ENCODE results near the gene TRHDE.

TRHDE gene

DNA sequence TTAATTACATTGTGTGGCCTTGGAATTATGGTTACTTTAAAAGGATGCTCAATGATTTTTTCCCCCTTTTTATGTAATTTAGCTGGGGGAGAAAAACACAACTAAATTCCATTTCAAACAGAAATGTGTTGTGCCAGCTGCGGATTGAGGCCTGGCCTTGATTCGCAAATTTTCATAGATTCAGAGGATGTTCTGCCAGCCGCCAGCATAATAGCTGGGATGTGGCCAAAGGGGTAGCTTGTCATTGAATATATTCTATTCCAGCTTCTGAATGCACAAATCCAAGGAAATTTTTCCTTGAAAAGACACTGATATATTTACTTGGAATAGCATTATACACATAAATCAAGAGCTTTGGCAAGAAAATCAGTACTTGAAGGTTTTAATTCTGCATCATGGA, 43.7 kb downstream of the TRHDE start:
- no peak for DNase-seq (ENCODE audit: low read depth)

DNA sequence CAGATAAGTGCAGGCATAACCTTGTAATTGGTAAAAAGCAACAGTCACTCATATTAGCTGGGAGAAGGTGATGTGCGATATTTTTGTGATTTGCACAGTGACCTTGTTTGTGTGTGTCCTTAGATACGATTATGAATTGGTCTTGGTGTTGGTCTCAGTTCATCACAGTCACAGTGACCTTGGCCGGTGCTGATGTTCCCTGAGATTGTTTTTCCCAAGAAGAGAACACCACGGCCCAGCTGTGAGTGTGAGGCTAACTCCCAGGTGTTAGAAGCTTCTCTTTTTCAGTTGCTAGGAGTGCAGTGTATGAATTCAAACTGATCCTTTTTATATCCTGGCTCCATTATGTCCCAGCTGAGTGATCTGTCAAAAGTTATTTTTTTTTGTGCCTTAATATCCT, 46.2 kb downstream of the TRHDE start:
- DNase-seq (ENCODE audit: low read depth), result no peak

DNA sequence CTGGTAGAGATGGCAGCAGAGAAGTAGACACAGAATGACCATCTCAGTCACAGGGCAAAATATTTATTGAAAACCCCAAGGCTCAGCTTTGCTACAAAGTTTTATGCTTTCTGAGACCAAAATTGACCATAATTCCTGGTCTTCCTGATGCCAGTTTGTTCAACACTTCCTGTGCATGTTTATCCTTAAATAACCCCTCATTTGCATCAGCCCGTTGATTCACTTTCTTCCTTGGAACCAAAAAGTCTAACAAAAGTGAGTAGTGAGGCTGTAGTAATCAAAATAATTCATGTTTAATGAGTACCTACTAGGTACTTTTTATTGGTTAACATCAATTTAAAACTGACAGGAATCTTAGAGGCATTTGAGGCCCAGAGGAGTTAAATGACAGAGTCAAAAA, 51.7 kb downstream of the TRHDE start:
- no peak for DNase-seq (ENCODE audit: low read depth)

DNA sequence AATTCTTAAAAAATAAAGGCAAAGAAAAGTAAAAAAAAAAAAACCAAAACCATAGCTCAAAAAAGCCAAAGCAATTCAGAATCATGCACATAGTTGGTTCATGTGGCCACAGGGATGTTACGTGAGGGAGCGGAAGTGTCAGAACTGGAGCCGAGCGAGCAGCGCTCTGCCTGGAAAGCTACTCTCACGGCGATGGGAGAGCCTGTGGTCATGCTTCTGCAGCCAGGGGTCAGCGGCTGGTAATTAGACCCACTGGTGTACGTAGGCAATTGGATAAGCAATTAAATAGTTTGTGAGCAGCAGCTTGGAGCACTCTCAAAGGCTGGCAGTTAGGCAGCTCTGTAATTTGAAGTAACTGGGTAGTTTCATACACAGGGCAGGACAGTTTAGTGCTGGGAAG, 58.1 kb downstream of the TRHDE start:
- no peak for DNase-seq (ENCODE audit: low read depth)

DNA sequence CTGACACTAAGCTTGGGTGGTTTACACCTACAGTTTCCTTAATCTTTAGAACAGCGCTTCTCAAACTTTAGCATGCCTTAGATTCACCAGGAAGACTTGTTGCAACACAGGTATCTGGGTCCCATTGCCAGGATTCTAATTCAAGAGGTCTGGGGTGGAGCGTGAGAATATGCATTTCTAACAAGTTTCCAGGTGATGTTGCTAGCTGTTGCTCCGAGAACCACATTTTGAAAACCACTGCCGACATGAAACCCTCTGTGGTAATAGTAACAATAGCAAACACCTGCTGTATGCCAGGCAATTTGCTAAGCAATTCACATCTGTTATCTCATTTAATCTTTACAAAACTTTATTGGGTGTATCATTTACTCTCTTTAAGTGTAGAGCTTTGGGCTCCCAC, 58.6 kb downstream of the TRHDE start:
- no peak for DNase-seq (ENCODE audit: low read depth)

DNA sequence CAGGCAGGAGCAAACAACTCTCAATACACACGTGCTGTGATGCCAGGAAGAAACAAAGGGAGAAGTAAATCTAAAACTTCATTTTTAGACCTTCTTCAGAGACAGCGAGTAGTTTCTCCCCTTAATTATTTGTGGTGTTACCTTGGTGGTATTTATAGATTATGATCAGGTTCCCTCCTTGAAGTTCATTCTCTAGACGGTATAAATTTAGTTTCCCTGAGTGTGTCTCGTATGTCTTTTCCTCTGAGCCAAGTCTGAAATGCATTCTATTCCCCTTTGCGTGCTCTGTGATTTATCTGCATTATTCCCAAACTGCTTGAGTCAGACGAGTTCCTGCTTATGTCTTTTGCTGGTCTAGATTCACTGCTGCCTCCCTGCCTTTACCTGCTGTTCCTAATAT, 65.2 kb downstream of the TRHDE start:
- no peak for DNase-seq (ENCODE audit: low read depth)

DNA sequence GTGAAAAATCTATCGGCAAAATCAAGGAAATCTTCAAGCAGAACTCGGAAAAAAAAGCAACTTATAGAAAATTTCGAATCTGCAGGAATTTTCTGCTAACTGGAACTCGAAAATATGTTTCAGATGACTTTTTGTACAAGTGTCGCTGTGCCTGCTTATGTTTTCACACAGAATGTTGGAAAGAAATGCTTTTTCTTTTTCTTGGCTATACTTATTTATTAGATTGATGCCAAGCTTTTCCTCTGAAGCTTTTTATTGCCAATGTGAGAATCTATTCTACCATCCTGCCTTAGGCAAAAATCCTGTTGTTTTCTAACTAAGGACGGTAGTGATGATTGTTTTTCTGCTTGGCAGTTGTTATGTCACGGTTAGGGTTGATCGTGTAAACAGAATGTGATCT, 65.8 kb downstream of the TRHDE start:
- no peak for DNase-seq (ENCODE audit: low read depth)

DNA sequence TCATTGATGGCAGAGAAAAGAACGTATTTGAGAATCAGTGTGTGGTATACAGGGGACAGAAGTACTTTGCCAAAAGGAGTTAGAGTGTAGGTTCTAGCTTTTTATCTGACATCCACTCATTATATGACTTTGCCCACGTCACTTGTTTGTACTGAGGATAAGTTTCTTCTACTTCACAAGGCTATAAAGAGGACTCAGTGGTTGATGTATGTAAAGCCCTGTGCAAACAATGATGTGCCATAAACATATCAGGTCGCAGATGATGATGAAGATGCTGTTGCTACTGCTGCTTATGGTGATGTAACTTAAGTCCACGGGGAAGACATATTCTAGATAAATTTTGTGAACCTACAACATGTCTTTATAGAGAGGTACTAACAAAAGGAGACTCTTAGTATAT, 66.3 kb downstream of the TRHDE start:
- no peak for DNase-seq (ENCODE audit: low read depth)

DNA sequence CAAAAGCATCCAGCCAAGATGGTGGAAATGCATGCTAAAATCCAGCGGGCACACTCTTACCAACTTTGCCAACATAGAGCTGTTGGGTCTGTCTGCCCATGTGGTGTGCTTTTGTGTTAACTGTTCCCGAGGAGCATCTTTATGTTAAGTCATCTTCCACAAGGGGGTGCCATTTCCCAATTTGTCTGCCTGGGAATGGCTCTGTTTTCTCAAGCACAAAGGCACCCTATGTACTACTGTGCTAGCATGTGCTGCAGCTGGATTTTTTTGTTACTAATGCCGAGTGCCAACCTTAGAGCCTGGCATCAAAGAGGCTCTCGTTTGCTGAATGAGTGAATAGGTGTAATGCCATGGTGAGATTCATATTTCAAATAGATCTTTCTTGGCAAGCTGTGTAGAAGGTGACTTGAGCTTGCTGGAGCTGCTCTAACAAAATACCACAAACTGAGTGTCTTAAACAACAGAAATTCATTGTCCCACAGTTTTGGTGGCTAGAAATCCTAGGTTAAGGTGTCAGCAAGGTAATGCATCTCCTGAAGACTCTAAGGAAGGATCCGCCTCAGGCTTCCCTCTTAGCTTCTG, 74.3 kb downstream of the TRHDE start:
- no peak for DNase-seq (ENCODE audit: low read depth)

DNA sequence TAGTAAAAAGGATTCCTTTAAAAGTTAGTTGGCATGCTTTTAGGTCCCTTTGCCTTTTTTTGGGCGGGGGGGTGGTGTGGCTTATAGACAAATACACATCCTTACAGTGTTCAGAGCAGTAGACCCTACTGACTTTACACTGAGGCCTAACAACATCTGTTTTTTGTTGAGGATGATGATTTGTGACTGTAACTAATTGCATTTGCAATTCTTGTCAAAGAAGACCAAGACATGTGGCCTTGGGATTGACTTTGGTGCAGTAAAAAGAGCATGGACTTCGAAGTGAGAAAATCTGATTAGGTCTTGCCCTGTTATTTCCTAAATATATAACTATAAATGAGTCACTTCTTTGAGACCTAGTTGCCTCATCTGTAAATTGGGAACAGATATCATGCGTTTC, 77.3 kb downstream of the TRHDE start:
- DNase-seq (ENCODE audit: low read depth), result no peak

DNA sequence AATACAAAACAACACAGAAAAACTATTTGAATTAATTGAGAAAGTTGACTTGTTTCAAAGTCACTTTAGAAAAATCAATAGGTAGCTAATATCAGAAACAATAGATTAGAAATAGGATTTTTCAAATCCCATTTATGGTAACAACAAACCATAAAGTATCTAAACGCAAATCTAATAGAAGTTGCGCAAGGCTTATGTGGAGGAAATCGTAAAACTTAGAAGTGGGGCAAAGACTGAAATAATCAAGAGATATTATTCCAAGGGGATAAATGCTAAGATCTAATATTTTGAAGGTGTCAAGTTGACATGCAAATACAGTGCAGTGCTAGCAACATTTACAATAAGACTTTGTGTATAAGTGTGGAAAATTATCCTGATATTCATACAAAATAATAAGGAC, 87.2 kb downstream of the TRHDE start:
- DNase-seq (ENCODE audit: low read depth), result no peak

DNA sequence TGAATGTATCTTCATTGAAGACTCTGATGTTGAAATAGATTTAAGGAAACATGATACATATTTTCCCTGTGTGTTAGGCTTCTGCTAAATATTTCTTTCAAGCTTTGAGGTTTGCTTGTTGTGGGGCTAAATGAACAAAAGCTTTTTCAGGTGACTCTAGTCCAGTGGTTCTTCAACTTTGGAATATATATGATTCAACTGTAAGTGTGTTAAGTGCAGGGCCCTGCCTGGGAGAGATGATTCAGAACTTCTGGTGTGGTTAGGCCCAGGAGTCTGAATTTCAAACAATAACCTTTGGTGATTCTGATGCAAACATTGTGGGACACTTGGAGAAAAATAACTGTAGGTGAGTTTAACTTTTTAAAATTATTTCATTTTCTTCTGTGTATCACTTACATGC, 93.0 kb downstream of the TRHDE start:
- no peak for DNase-seq (ENCODE audit: low read depth)

DNA sequence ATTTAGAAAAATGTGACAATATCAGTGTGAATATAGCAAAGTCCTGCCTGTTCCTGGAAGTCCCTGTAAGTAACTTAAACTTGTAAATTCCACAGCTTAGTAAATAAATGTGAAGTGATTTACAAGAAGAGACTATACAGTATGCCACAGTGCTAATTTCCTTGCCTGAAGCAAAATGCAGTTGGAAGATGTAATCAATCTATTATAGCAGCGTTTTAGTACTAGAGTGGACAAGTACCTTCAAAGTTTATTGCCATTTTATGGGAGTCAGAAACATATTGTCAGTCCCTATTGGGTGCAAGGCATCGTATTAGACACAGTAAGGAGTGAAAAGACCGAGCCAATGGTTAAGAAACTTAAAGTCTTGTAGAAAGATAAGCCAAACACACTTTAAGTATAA, 94.1 kb downstream of the TRHDE start:
- DNase-seq (ENCODE audit: low read depth), result no peak

DNA sequence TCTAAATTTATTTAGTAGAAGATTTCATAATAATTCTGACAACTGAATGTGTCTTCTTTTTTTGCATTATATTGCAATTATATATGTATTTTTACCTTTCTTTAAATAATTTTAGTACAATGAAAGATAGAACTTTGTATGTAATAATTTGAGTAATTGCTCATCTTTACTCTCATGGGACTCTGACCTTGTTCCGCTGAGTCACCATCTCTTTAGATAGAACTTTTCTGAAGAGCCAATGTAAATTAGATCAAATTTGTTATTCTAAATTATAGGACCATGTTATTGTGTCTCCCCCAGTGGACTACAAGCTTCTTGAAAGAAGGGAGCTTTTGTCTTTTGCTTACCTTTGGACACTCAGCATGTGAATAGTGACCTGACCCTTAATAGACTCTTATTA, 96.1 kb downstream of the TRHDE start:
- DNase-seq (ENCODE audit: low read depth), result no peak

DNA sequence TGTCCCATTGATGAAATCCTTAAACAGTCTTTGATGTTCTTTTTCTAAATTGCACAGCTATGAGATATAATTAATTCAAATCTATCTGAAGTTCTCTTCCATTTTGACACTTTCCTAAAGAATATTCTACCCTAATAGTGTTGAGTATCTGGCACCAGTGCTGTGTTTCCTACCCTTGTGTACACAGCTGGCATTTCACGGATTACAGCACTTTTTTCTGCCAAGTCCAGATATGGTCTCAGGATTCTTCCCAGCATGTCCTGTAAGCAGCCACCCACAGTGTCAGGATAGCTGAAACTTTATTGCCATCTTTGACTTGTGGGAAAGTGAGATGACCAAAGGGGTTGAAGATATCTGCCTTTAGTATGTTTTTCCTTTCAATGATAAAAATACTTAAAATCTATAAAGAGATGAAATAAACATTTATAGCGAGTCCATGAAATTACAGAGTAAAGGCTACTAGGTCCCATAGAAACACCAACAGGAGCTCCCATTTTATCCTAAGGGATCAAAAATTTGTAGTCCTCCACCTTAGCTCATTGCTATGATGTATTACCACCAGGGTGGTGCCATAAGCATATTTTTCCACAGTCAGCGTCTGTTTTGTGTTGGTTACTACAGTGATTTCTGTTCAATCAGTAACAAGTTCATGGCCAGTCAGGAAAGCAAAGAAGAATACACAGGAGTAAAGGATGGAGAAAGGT, 96.7 kb downstream of the TRHDE start:
- DNase-seq (ENCODE audit: low read depth), result no peak

DNA sequence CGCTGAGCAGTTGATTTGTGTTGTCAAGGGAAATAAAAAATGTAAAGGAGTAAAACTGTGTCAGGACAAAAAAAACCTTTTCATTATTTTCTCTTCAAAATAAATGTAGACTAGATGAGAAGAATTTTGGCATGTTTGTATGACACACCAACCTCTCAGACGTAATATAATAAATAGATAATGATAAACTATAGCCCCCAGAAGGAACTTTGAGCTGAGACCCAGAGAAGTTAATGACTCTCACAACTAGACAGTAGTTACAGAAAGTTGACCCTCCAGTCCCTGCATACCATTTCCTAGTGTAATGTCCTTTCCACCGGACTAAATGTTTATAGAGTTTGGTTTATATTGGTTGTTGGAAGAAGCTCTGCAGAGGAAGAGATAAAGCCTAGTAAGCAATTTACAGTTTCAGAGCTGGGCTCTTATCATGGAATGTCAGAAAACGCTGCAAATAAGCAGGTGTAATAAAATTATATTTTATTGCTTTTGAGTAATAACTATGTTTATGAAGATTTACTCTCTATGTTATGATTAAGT, 97.3 kb downstream of the TRHDE start:
- DNase-seq (ENCODE audit: low read depth), result no peak

DNA sequence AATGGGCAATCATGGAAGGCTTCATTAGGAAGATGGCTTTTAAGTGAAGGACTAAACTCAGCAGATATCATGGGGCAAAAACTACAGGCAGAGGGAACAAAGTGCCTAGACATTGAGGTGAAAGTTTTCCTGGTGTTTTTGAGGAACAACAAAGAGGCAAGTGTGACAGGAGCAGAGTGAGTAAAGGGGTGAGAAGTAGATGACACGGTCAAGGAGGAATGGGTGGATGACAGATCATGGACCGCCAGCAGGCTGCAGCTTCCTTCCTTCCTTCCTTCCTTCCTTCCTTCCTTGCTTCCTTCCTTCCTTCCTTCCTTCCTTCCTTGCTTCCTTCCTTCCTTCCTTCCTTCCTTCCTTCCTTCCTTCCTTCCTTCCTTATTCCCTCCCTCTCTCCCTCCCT, 108.3 kb downstream of the TRHDE start:
- no peak for DNase-seq (ENCODE audit: low read depth)

DNA sequence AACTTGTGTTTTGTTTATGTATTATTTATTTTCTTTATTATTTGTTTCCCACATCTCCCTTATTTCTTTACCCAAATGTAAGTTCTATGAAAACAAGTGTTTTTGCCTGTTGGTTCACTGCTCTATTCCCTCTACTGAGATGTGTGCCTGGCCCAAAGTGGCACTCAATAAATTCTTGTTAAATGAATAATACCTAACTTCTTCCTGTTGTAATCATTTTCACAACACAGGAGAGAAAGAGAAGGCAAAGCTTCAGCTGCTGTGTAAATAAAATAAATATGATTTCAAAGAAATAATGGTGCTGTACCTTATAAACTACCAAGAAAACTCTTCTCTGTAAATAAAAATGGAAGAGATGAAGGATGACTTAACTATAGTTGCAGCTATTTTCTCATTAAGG, 116.2 kb downstream of the TRHDE start:
- no peak for DNase-seq (ENCODE audit: low read depth)

DNA sequence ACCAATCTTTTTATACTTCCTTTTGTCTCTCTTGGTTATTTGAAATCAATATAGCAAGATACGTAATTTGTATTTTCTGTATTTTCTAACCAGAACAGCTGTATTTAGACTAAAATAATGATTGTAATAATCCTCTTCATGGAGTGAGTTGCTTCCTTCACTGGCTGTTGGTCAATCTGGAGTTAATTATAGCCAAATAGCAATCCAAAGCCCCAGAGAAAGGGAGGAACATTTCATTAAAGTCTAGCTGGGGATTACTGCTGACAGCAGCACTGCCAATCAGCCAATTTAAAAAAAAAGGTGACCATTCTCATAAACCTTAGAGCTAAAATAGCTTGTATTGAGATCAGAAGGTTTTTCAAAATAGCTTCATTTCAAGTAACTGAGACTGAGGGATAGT, 118.0 kb downstream of the TRHDE start:
- DNase-seq (ENCODE audit: low read depth), result no peak

DNA sequence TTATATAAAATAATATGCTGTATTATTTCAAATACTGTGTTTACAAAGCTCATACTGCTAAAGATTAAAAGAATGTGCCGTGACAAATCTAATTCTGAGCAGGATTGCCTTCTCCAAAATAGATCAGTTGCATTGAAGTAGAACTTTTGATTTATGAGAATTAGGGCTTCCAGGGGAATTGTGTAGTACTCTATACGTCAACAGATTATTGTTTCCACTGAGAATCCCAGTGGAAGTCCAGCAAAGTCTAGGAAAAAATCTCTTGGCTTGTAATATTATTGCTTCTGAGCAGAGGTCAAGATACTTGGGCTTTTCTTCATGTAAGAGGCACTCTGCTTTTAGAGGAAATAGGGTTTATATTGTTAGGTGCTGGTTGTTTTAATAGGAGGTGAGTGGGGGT, 133.9 kb downstream of the TRHDE start:
- no peak for DNase-seq (ENCODE audit: low read depth)

DNA sequence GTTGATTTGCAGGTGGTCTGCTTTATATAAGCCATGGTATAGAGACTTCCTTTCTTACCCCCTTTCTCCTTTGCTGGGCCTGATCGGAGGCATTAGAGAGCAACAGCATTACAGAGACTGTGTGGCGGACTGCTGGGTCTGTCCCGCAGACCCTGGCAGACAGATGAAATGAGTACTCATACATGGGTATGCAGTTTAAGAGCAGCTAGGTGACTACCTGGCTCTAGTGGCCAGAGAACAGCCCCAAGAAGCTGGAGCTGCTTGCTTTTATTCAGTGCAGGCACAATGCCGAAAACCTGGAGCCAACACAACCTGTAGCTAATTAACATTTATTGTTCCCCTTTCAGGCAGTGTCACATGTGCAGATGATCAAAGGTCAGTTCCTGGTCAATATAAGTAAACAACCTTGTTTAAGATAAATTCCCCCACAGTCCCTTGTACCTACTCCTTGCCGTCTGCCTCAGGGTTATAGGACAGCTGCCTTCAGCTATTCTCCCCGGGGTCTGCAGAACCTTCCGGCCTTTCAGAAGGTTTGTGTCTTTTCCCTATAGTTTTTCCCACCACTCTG, 160.0 kb downstream of the TRHDE start:
- no peak for DNase-seq (ENCODE audit: low read depth)

DNA sequence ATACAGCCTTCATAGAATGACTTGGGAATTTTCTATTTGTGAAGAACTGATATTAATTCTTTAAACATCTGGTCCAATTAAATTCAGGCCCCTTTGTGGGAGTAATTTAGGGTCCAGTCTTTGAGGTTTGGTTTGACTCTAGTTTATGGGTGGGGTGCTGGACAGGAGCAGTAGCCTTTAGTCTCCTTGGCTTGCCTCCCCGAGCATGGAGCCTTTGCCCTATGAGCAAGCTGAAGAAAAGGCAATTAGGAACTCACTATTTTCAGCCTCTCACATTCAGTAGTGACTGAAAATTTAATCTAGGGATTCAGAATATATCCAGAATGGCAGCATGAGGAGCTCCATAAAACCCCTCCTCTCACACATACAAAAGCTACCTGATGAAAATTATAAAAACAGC, 161.1 kb downstream of the TRHDE start:
- DNase-seq (ENCODE audit: low read depth), result no peak

DNA sequence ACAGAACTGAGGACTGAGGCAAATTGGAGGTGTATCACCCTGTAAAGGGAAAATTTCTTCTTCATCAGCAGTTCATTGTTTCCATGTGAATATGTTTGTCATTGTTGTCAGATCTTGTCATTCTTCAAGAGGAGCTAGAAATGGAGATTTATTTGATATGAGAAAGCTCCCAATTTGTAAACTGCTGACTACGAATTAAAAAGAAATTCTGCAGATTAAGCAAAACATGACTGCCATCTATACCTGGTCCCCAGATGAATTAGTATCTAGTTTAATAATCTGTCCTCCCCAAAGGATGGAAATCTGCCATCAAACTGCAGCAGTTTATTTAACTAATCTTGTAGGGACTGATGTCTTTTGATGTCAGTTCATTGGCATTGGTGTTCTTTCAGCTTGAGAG, 162.8 kb downstream of the TRHDE start:
- no peak for DNase-seq (ENCODE audit: low read depth)

DNA sequence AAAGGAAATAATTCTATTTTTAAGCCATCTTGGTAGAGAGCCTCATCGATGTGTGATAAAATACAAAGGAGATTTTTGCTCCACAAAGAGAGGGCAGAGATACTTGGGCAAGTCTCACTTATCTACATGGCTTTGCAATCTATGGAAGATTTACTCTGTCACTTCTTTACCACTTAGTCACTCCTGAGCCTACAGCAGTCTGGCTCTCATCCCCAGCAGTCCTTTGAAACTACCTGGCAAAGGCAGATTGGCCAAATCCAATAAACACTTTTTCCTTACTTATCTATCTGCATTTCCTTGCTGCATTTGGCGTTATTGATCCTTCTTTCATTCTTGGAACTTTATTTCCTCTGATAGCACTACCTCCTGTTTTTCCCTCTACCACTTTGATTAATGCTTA, 170.0 kb downstream of the TRHDE start:
- no peak for DNase-seq (ENCODE audit: low read depth)
